ENCODE results near the gene KCNK3.

- TF ChIP-seq CTCF (IDR thresholded peaks at IDR 0.05) (no peak), POLR2A (IDR thresholded peaks at IDR 0.05) (no peak)
Observed at GRCh38 chr2:26710743-26711456, 18.4 kb downstream of the KCNK3 start.

Measured in body of pancreas (tissue), 4 donors.